GM12801 (cell line): ENCODE results near the gene KLK15.

Experiments used
- CTCF ChIP-seq: IDR thresholded peaks from one replicate; pipeline ENCODE4 v1.5.1; 2011; ENCODE audit warnings: control low read depth; ENCODE audit not compliant: insufficient read length; ENCODE audit errors: extremely low read depth

The KLK15 gene

GRCh38 chr19:50858886-50859285, 25.5 kb upstream of the KLK15 start:
- no peak for TF ChIP-seq CTCF

GRCh38 chr19:50857366-50857765, 24.0 kb upstream of the KLK15 start:
- no peak for TF ChIP-seq CTCF

GRCh38 chr19:50854636-50855410, 21.4 kb upstream of the KLK15 start, which contains the start of gene KLK3:
KLK3 (plus strand) TSS chr19:50854915; CDS start chr19:50854956, 41 bp downstream.
- no peak for TF ChIP-seq CTCF

GRCh38 chr19:50851620-50852019, 18.2 kb upstream of the KLK15 start:
- TF ChIP-seq CTCF: no peak

- no peak for TF ChIP-seq CTCF
These were observed 17.4 kb upstream of the KLK15 start for GRCh38 chr19:50850738-50851137.

GRCh38 chr19:50844296-50844935, 11.0 kb upstream of the KLK15 start:
- no peak for TF ChIP-seq CTCF

- no peak for TF ChIP-seq CTCF
These were observed 10.4 kb upstream of the KLK15 start for GRCh38 chr19:50843701-50844221.
